GM21360 (cell line): ENCODE results near the gene DDAH1.

Experiments
- ATAC-seq: cut with Tn5 transposase; IDR thresholded peaks from one replicate; pipeline ENCODE4 v1.9.1; 2021; ENCODE audit warnings: mild to moderate bottlenecking, moderate library complexity; ENCODE audit not compliant: unreplicated experiment

DDAH1 gene

GRCh38 chr1:85397490-85398032 is 67.4 kb downstream of the DDAH1 start:
- ATAC-seq: no peak

DNA sequence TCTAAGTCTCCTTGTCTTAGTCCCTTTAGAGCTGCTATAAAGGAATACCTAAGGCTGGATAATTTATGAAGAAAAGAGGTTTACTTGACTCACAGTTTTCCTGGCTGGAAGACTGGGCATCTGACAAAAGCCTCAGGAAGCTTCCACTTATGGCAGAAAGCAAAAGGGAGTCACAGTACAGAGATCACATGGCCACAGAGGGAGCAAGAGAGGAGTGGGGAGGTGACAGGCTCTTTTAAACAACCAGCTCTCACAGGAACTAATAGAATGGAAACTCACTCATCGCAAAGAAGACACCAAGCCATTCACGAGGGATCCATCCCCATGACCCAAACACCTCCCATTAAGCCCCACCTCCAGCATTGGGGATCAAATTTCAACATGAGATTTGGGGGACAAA is 68.8 kb downstream of the DDAH1 start:
- ATAC-seq: no peak

DNA sequence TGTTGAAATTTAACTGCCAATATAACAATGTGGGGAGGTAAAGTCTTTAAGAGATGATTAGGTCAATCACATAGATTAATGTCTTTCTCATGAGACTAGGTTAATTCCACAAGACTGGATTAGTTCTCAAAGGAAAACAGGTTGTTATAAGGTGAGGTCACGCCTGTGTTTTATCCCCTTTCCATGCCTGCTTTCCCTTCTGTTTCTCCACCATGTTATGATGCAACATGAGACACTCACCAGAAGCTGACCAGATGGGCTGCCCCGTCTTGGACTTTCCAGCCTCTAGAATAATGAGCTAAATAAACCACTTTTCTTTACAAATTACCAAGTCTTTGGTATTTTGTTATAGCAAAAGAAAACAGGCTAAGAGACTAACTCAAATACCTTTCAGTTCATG is 70.8 kb downstream of the DDAH1 start:
- ATAC-seq: no peak

DNA sequence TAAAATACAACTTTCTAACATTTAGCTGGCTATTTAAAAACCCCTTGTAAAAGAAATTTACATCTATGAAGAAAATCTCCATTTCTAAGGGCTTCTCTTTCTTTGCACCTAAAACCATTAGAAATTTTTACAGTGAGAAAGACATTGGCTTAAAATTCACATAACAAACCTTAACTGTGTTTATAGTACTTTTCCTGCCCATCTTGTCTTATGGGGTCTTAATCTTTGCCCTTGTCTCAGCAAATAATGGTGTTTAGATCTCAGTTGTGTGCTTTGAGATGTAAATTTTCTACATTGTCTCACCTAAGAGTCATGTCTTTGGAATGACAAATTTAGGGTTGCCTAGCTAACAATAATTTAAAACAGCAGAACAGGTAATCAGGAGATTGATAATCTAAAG is 71.5 kb downstream of the DDAH1 start:
- ATAC-seq: no peak

DNA sequence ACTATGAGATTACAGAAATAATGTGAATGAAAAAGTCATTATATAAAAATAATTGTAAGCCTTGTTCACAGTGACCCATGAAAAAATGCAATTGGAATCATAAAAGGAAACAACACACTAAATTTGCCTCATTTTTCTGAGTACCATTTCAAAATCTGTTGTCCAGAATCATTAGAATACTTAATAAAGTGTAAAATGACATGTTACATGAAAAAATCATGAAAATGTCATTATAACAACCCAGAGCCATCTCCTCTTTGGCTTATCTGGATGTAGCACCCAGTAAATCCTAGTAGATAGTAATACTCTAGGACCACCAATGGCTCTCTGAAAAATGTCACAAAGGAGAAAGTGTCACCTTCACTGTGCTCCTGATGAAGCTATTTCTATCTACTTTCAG is 76.5 kb downstream of the DDAH1 start:
- no peak for ATAC-seq

GRCh38 chr1:85387781-85388180 is 77.2 kb downstream of the DDAH1 start:
- no peak for ATAC-seq

- no peak for ATAC-seq
Measured at GRCh38 chr1:85386068-85386722, 78.8 kb downstream of the DDAH1 start.

DNA sequence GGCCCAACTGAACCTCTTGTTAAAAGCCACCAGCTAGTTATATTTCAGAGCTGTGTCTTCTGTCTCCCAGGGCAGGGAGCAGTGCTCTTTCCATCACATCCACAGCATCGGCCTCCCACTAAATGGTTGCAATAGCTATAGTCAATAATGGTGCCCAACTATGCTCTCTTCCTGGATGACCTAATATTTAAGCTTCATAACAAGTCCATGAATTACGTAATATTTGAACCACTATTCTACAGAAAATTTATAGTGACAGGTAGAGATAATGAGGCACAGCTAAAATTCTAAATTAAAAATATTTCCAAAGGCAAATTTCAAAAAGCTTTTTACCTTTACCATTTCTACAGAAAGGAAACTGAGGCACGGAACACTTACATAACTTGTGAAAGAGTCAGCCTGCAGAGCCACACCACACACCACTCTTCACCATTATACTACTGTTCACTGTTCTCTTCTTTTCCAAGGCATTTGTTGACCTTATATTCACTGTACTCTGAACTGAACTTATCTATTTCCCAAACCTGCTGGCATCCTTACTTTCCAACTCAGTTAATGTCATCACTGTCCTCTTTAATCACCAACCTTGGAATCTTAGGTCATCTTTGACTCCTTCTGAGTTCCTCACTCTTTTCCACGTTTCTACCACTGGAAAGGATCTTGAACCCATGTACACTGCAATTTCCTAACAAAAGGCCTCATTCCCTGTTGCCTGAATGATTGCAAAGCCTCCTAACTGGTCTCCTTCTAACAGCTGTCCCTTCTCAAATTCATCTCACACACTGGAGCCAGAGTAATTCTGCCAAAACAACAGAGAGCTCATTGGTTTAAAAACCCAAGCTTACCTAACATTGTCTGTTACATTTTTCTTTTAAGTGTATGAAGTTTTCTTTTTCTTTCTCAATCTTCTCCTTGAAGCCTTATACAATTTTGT is 85.5 kb downstream of the DDAH1 start:
- no peak for ATAC-seq

- ATAC-seq: no peak
Measured at GRCh38 chr1:85378534-85378933, 86.4 kb downstream of the DDAH1 start.

DNA sequence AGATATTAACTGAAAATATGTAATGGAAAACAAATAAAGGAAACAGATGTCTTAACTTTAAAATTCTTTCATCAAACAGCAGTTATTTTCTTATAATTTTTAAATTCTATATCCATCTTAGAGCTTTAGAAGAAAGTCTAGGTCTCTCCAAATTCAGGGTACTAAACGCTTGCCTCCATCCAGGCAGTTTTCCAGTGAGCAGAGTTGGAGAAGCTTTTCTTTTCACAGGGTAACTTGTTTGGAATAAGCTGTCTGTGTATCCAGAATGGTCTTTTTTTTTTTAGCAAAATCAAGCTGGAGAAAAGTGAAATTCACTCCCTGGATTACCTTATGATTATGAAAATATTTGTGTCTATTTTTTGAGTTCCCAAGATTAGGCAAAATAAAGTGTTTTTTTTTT is 88.6 kb downstream of the DDAH1 start:
- no peak for ATAC-seq

- ATAC-seq: no peak
Measured at GRCh38 chr1:85375493-85375892, 89.5 kb downstream of the DDAH1 start.

- ATAC-seq: no peak
Measured at GRCh38 chr1:85374160-85374559, 90.8 kb downstream of the DDAH1 start.

GRCh38 chr1:85373378-85373708 is 91.6 kb downstream of the DDAH1 start:
- no peak for ATAC-seq

DNA sequence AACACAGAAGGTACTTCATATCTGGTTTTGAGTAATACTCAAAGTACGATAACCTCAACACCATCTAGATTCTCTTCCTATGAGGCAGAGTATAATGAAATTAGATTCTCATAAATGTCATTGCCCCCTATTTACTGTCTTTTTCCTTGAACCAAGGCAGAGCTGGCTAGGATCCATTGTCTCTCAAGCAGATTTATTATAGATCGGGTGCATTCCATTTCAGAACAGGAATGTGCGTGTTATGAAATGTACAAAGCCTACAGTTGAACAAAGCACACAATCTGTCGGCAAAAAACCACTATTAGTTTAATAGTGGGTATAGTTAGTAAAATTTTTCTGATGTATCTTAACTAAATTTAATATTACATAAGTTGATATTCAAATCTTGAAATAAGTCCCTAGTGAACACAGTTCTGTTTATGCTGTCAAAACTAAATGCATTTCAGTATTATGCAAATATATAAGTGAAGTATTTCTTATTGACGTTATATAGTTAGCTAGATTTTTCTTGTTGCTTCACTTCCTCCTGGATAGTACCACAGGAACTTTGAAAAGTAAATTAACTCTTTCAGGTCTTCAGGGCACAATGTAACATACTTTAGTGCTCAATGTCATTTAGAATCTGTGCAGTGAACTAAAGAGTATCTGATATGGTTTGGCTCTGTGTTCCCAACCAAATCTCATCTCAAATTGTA is 92.1 kb downstream of the DDAH1 start:
- no peak for ATAC-seq

DNA sequence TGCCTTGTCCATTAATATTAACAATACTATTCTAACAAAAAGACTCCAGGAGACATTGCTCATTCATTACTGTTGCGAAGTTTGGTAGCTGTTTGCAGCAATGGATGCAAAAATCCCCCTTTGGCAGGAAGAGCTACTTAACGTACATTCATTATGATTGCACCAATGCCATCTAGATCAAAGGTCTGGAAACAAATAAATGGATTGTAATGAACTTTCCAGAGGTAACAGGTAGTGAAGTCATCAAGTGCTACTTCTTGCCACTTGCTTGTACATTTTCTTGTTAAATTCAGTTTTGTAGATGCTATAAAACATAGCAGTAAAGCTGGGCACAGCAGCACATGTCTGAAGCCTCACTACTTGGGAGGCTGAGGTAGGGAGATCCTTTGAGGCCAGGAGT is 93.9 kb downstream of the DDAH1 start:
- ATAC-seq: no peak

DNA sequence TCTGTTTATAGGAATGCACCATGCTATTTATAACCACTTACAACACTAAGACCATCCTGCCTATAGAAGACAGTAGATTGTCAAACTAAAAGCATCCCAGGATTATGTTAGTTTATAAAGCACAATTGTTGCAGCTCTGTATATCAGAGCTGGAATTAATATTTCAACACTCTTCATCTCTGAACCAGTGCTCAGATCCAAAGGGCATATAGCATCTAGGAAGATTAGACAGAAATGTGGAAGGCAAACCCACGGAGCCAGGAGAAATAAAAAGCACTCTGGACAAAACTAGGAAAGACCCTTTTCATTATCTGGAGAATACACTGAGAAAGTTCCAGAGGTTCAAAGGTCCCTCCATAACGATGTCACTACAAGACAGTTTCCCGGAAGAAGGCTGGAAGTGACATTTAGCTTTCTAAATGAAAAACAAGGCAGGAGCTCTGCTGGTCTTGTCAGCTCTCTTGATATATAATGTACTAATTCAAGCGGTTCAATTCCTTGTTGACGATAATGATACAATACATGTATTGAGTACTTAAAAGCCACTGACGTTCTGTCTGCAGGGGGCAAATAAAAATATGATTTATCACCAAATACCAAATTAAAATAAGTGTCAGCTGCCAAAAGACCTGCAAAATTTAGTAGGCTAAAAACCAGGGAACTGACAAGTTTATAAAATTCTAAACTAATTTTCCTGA is 96.7 kb downstream of the DDAH1 start:
- no peak for ATAC-seq

GRCh38 chr1:85366391-85367170 is 98.4 kb downstream of the DDAH1 start:
- no peak for ATAC-seq

DNA sequence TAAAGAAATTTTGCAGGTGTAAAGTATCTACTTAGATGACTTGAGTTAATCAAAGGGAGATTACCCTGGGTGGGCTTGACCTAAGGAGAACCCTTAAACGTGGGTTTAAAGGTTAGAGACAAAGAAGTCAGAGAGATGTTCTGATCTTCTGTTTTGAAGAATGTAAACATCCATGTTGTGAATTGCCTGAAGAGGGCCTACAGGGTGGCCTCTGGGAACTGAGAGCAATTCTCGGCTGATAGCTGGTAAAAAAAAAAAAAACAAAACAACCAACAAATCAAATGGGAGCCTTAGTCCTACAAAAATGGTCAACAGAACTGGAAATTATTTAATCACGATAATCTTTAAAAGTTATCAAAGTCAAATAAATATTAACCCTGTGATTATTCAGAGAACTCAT is 99.1 kb downstream of the DDAH1 start:
- ATAC-seq: no peak

DNA sequence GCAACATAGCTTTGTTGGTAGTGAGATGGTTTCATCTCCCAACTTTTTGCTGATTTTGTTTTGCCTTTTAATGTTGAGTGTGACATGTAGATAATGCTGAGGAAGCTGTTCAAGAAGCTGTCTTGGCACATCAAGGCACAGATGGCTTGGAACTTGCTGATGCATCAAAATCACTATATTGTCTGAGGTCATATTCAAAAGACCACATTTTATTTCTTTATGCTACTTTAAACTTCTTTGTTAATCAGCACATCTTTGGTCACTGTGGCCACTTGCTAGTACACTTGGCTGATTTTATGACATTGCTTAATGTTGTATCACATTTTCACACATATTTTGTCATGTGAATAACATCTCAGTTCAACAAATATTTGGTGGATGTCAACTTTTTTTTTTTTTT is 101.4 kb downstream of the DDAH1 start:
- ATAC-seq: no peak

GRCh38 chr1:85363092-85363491 is 101.9 kb downstream of the DDAH1 start:
- no peak for ATAC-seq
